H1 (cell line): Measurements from ENCODE around the gene TNIK. TPM values are rescaled to one million over a fixed set of nuclear protein-coding genes. Genes with fewer than 3 reads are reported as not detected.

ENCODE experiments used
- CTCF ChIA-PET: fragments of 300-600 bp; sonication (Branson Sonifier 250); formaldehyde crosslinking; loops from one replicate; lab custom pipeline; 2021; ENCODE audit not compliant: partially characterized antibody; lab: Charles Lee
- POLR2A ChIA-PET: fragments of 300-600 bp; sonication (Branson Sonifier 250); formaldehyde crosslinking; loops from one replicate; lab custom pipeline; 2021; ENCODE audit warnings: inconsistent platforms; ENCODE audit not compliant: partially characterized antibody; lab: Charles Lee
- DNase-seq, 2 experiments: peaks; one replicate each; pipeline versions ENCODE4 v3.0.0 to v3.0.0-alpha.2; 2010 to 2022; ENCODE audit warnings: low spot score in 2 of 2, low read depth in 1 of 2, mixed read lengths in 1 of 2
- FAIRE-seq: peaks from 2 replicates; lab custom pipeline; 2011; peaks lifted over from hg19 to GRCh38; lab: Jason Lieb, UNC
- H2AFZ ChIP-seq: 2 replicates; pipeline ENCODE4 v1.8.1; 2012; ENCODE audit warnings: low read length, inconsistent platforms
- H2AK5ac ChIP-seq: 2 replicates; pipeline ENCODE4 v1.6.1; 2013; ENCODE audit warnings: low read depth, low read length
- H2BK120ac ChIP-seq: replicated peaks from 2 replicates; pipeline ENCODE3; 2013; ENCODE audit warnings: low read depth, low read length, inconsistent platforms
- H2BK12ac ChIP-seq: 2 replicates; pipeline ENCODE4 v1.6.1; 2013; ENCODE audit warnings: low read depth, low read length
- H2BK15ac ChIP-seq: 2 replicates; pipeline ENCODE4 v1.6.1; 2013; ENCODE audit warnings: low read length
- H2BK20ac ChIP-seq: 2 replicates; pipeline ENCODE4 v1.6.1; 2013; ENCODE audit warnings: low read length
- H2BK5ac ChIP-seq: 2 replicates; pipeline ENCODE4 v1.6.1; 2013; ENCODE audit warnings: low read depth, low read length
- H3K14ac ChIP-seq: 2 replicates; pipeline ENCODE4 v1.6.1; 2013; ENCODE audit warnings: inconsistent platforms; ENCODE audit not compliant: insufficient read length
- H3K18ac ChIP-seq: 2 replicates; pipeline ENCODE4 v1.6.1; 2013; ENCODE audit warnings: low read length; ENCODE audit errors: extremely low read depth
- H3K23ac ChIP-seq: 2 replicates; pipeline ENCODE4 v1.6.1; 2013; ENCODE audit warnings: inconsistent platforms; ENCODE audit not compliant: insufficient read length
- H3K23me2 ChIP-seq: 2 replicates; pipeline ENCODE4 v1.6.1; 2013; ENCODE audit warnings: low read depth, low read length
- H3K27ac ChIP-seq: 2 replicates; pipeline ENCODE4 v1.6.1; 2011; ENCODE audit warnings: low read depth, low read length, inconsistent platforms
- H3K27me3 ChIP-seq, 4 experiments: replicated peaks in 1 of 4; 1 replicate in 1 of 4; 2 replicates in 3 of 4; pipeline versions ENCODE4 v1.6.1 to v1.8.1; 2011 to 2013; ENCODE audit warnings: low read length in 3 of 4, mild to moderate bottlenecking in 3 of 4, inconsistent platforms in 2 of 4, mixed read lengths in 2 of 4, moderate library complexity in 1 of 4; ENCODE audit not compliant: control insufficient read depth in 3 of 4, insufficient read depth in 3 of 4; ENCODE audit errors: extremely low read depth in 1 of 4
- H3K36me3 ChIP-seq, 4 experiments: 2 replicates each; pipeline versions ENCODE4 v1.6.1 to v1.8.1; 2011 to 2013; ENCODE audit warnings: mild to moderate bottlenecking in 4 of 4, low read length in 3 of 4, moderate library complexity in 2 of 4, control low read depth in 1 of 4, inconsistent platforms in 1 of 4; ENCODE audit not compliant: insufficient read depth in 4 of 4, control insufficient read depth in 2 of 4
- H3K4ac ChIP-seq: replicated peaks from 2 replicates; pipeline ENCODE3; 2013; ENCODE audit warnings: low read length, low read depth, mixed read lengths, inconsistent platforms; ENCODE audit not compliant: insufficient read length
- H3K4me1 ChIP-seq, 4 experiments: replicated peaks in 1 of 4; 1 replicate in 1 of 4; 2 replicates in 3 of 4; pipeline versions ENCODE4 v1.6.1 to v1.8.1; 2011 to 2013; ENCODE audit warnings: low read length in 3 of 4, inconsistent platforms in 2 of 4, mixed read lengths in 1 of 4; ENCODE audit not compliant: insufficient read depth in 4 of 4, control insufficient read depth in 3 of 4
- H3K4me2 ChIP-seq, 2 experiments: 2 replicates each; pipeline versions ENCODE4 v1.6.1 to v1.8.1; 2011 to 2013; ENCODE audit warnings: low read depth in 2 of 2, low read length in 2 of 2, control low read depth in 1 of 2, inconsistent platforms in 1 of 2, mild to moderate bottlenecking in 1 of 2; ENCODE audit not compliant: insufficient read depth in 1 of 2
- H3K4me3 ChIP-seq, 4 experiments: fragments of 200-600, 300-600 bp in 1 of 4; sonication (generic), shearing (Covaris generic), sonication (Bioruptor Twin) in 1 of 4; 2 replicates each; pipeline versions ENCODE4 v1.5.1 to v1.8.1; 2011 to 2016; ENCODE audit warnings: low read length in 4 of 4, low read depth in 3 of 4, control low read depth in 2 of 4, inconsistent platforms in 2 of 4, mild to moderate bottlenecking in 2 of 4, mixed read lengths in 1 of 4, moderate library complexity in 1 of 4; ENCODE audit not compliant: insufficient read depth in 2 of 4; ENCODE audit errors: extremely low read depth in 1 of 4
- H3K56ac ChIP-seq: replicated peaks from 2 replicates; pipeline ENCODE3; 2013; ENCODE audit warnings: low read depth, mild to moderate bottlenecking, mixed read lengths, low read length, inconsistent platforms; ENCODE audit not compliant: insufficient read length
- H3K79me1 ChIP-seq: 2 replicates; pipeline ENCODE4 v1.6.1; 2013; ENCODE audit warnings: low read depth, low read length, control low read depth
- H3K79me2 ChIP-seq, 2 experiments: 2 replicates each; pipeline versions ENCODE4 v1.6.1 to v1.8.1; 2012 to 2013; ENCODE audit warnings: low read length in 2 of 2, mild to moderate bottlenecking in 2 of 2, inconsistent platforms in 1 of 2; ENCODE audit not compliant: insufficient read depth in 2 of 2, control insufficient read depth in 1 of 2
- H3K9ac ChIP-seq, 4 experiments: replicated peaks in 1 of 4; 1 replicate in 1 of 4; 2 replicates in 3 of 4; pipeline versions ENCODE4 v1.6.1 to v1.8.1; 2011 to 2013; ENCODE audit warnings: low read depth in 3 of 4, low read length in 3 of 4, control low read depth in 2 of 4, mild to moderate bottlenecking in 2 of 4, moderate library complexity in 2 of 4, inconsistent platforms in 1 of 4; ENCODE audit errors: extremely low read depth in 1 of 4
- H3K9me3 ChIP-seq, 2 experiments: 2 replicates each; pipeline versions ENCODE4 v1.6.1 to v1.8.1; 2012 to 2013; ENCODE audit warnings: mild to moderate bottlenecking in 2 of 2, moderate library complexity in 2 of 2, control low read depth in 1 of 2, inconsistent platforms in 1 of 2, low read depth in 1 of 2, low read length in 1 of 2, mixed read lengths in 1 of 2; ENCODE audit not compliant: insufficient read depth in 2 of 2
- H4K20me1 ChIP-seq, 2 experiments: replicated peaks in 1 of 2; 2 replicates each; pipeline versions ENCODE3 to v1.8.1; 2011 to 2013; ENCODE audit warnings: inconsistent platforms in 2 of 2, low read length in 2 of 2, mild to moderate bottlenecking in 1 of 2; ENCODE audit not compliant: insufficient read depth in 2 of 2, control insufficient read depth in 1 of 2
- H4K5ac ChIP-seq: 2 replicates; pipeline ENCODE4 v1.6.1; 2013; ENCODE audit warnings: low read length, low read depth, mixed read lengths, inconsistent platforms; ENCODE audit not compliant: insufficient read length
- H4K8ac ChIP-seq: 2 replicates; pipeline ENCODE4 v1.8.0; 2013; ENCODE audit warnings: mild to moderate bottlenecking, moderate library complexity, low read length, inconsistent platforms; ENCODE audit not compliant: insufficient read depth; ENCODE audit errors: extremely low read depth
- H4K91ac ChIP-seq: replicated peaks from 2 replicates; pipeline ENCODE3; 2013; ENCODE audit warnings: low read length, mixed read lengths, inconsistent platforms; ENCODE audit not compliant: insufficient read length
- WGBS, 2 experiments: shearing (Covaris generic) in 1 of 2; methylation state at CpG; one replicate each; pipeline versions ENCODE4 v1.1.6 to v1.1.7; 2013 to 2015; ENCODE audit warnings: low lambda C conversion rate in 2 of 2, mixed read lengths in 2 of 2, inconsistent platforms in 1 of 2, low coverage in 1 of 2, missing lambda C conversion rate in 1 of 2; ENCODE audit not compliant: insufficient replicate concordance in 2 of 2, insufficient coverage in 1 of 2, insufficient read length in 1 of 2; ENCODE audit errors: extremely low coverage in 1 of 2, missing lambda C conversion rate in 1 of 2; 5-methylcytosine and 5-hydroxymethylcytosine counted together
- polyA plus RNA-seq, 7 experiments: library from polyadenylated mRNA; depleted of rRNA in 3 of 7; stranded (reverse) in 5 of 7; unstranded in 2 of 7; fragments of >200 nt in 5 of 7; fragments of 200-250 nt in 2 of 7; gene quantifications; 1 replicate in 5 of 7; 2 replicates in 1 of 7; 4 replicates in 1 of 7; pipeline versions ENCODE4 v1.2.1 to v1.2.3, GENCODE V29; 2011 to 2013; ENCODE audit warnings: missing spikeins in 2 of 7, mixed read lengths in 2 of 7
- total RNA-seq: library from RNA; stranded (reverse); fragmentation: NEBNext Ultra II Directional; extraction: Animal tissue kit (Norgen Biotek cat#: 25700); gene quantifications from 2 replicates; pipeline ENCODE4 v1.2.1, GENCODE V29; 2021

TNIK gene
- total and polyA plus RNA-seq, 2 of the 8 experiments (the other 6 are each of a cell fraction or from before 2014, with no cell fraction given): 7.4 to 42.0 TPM

DNA sequence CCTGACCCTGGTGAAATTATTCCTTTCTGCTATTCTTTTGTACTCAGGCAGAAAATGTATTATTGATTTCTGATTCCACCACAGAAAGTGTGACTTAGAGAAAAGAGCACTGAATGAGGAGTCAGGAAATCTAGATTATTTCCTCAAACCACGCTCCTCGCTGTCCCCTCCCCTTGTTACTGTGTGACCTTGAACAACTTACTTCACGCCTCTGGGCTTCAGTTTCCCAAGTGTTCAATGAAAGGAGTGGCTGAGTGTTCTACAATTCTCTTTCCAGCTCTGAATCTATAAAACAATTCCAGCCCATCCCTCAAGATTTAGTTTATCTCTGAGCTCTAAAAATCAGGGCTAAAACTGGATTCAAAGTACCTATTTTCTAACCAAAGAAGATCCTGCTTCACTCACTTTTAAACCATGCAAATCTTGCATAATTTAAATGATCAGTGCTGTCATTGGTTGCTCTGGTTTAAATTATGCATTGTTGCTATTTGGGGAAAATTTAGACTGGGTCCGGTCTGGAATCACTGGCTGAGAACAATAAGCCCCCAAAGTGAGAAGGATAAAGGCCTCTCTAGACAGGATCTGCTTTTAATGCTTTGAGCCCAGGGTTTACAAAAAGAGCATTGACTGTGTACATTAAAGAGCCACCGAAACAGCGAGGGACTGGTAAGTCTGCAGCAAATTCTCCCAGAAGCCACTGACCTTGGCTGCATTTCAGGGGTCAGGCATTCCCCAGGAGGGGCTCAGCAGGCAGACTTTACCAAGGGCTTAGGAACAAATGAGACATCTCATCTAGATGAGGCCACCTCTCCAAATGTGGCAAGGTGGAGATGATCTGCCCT, 3.2 kb downstream of the TNIK start:
- Histone ChIP-seq H3K4me2 (peak overlapping the region; percentile 86 to 91), H3K4me3 (peak overlapping the region in 3 of 4 experiments; percentile 76 to 85 (median 85); a peak in 4 of 8 replicates), H3K9ac (peak overlapping the region in 3 of 4 experiments; percentile 25 to 44 (median 32); a peak in 3 of 7 replicates), H3K23me2 (peaks cover 22% of the 10 kb centered on the region), H4K20me1 (peaks cover 0 to 2% of the 10 kb centered on the region in 2 experiments), H3K9me3 (no peaks in the 10 kb centered on the region), H3K23ac (no peak overlapping the region), H4K5ac (no peak overlapping the region), H3K27ac (no peak overlapping the region), H3K79me2 (peaks cover 5 to 66% of the 10 kb centered on the region in 2 experiments), H3K56ac (no peak overlapping the region), H4K91ac (peak overlapping the region; percentile 37), H2BK20ac (peak overlapping the region; percentile 91; the same call in 1 of the 2 replicates), H2AK5ac (no peak overlapping the region; the same call in 1 of the 2 replicates), H3K27me3 (peaks cover 0 to 12% (median 6%) of the 10 kb centered on the region in 4 experiments; a peak in 4 of 7 replicates), H3K36me3 (no peaks in the 10 kb centered on the region), H2BK120ac (no peak overlapping the region), H2BK12ac (peak overlapping the region; percentile 72), H3K18ac (peak overlapping the region; percentile 72), H2BK5ac (peak overlapping the region; percentile 67; the same call in 1 of the 2 replicates), H3K14ac (no peak overlapping the region), H2BK15ac (peak overlapping the region; percentile 65; the same call in 1 of the 2 replicates), H2AFZ (no peak overlapping the region), H3K79me1 (no peaks in the 10 kb centered on the region), H3K4ac (peak overlapping the region; percentile 24), H4K8ac (0 out of 2 replicates have a peak overlapping the region, but pooled peaks have one; percentile 39), H3K4me1 (peaks cover 10 to 35% (median 20%) of the 10 kb centered on the region in 4 experiments; a peak in 6 of 7 replicates)
- ChIA-PET CTCF (interaction anchor here (1.0 to 1.5 kb wide), 4 partner anchors 14 to 286 kb away, joined by 3 read pairs; no protein-coding TSS in a partner anchor), POLR2A (interaction anchor here (1.2 kb wide), 1 partner anchor 16 kb away, joined by 3 read pairs; no protein-coding TSS in a partner anchor)
- DNase-seq: no peak
- 59% methylated on average over 6 of the region's 6 CpGs; no CpG with 5 or more reads in 1 of the 2 experiments for WGBS, 2 experiments
- FAIRE-seq: no peak
